Measurements from ENCODE around the gene KLK15. TPM values are rescaled to one million over a fixed set of nuclear protein-coding genes. Genes with fewer than 3 reads are reported as not detected.

KLK15 gene
- total RNA-seq, 4 donors from 2014 or later = not detected

DNA sequence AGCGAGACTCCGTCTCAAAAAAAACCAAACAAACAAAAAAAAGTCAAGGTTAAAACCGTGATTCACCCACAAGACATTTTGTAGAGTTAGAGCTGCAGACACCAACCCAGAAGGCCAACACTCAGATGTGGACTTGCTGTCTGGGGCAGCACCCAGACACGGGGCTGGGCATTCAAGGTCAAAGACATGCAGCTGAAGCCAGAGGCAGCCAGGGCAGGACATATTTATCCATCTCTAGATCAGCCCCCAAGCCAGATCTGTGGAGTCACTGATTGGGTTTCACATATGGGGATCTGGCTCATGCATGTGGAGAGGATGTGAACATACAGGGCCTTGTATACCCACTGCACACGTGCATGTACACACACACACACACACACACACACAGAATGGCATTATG, 3.6 kb downstream of the KLK15 start:
- Histone ChIP-seq H3K36me3 (no peaks in the 10 kb centered on the region), H3K4me3 (no peak overlapping the region), H3K27me3 (peaks cover 89% of the 10 kb centered on the region), H3K9me3 (no peaks in the 10 kb centered on the region), H3K27ac (no peak overlapping the region), H3K4me1 (no peaks in the 10 kb centered on the region)
- ATAC-seq = no peak
- 63% methylated on average over 3 of the region's 5 CpGs; no CpG with 5 or more reads in 1 of the 2 donors for WGBS, 2 donors (ENCODE audit: low coverage in 1 of 2)
- TF ChIP-seq POLR2AphosphoS5 (IDR thresholded peaks at IDR 0.05) (no peak), POLR2A (IDR thresholded peaks at IDR 0.05) (no peak), EP300 (IDR thresholded peaks at IDR 0.05) (no peak)
- TF ChIP-seq, protein P1, sequence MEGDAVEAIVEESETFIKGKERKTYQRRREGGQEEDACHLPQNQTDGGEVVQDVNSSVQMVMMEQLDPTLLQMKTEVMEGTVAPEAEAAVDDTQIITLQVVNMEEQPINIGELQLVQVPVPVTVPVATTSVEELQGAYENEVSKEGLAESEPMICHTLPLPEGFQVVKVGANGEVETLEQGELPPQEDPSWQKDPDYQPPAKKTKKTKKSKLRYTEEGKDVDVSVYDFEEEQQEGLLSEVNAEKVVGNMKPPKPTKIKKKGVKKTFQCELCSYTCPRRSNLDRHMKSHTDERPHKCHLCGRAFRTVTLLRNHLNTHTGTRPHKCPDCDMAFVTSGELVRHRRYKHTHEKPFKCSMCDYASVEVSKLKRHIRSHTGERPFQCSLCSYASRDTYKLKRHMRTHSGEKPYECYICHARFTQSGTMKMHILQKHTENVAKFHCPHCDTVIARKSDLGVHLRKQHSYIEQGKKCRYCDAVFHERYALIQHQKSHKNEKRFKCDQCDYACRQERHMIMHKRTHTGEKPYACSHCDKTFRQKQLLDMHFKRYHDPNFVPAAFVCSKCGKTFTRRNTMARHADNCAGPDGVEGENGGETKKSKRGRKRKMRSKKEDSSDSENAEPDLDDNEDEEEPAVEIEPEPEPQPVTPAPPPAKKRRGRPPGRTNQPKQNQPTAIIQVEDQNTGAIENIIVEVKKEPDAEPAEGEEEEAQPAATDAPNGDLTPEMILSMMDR (IDR thresholded peaks at IDR 0.05) = no peak

- H3K36me3 ChIP-seq = no peaks in the 10 kb centered on the region
- no peak for TF ChIP-seq POLR2AphosphoS5 (IDR thresholded peaks at IDR 0.05)
- no peak for TF ChIP-seq EP300 (IDR thresholded peaks at IDR 0.05)
- TF ChIP-seq, protein P1 (IDR thresholded peaks at IDR 0.05) = no peak
- TF ChIP-seq POLR2A (IDR thresholded peaks at IDR 0.05) = no peak
- WGBS, 2 donors (ENCODE audit: low coverage in 1 of 2) = 60 to 75% methylated on average over 2 to 6 of the region's 14 CpGs
- H3K4me1 ChIP-seq = no peaks in the 10 kb centered on the region
- no peaks in the 10 kb centered on the region for H3K9me3 ChIP-seq
- H3K4me3 ChIP-seq = no peak overlapping the region
- no peak overlapping the region for H3K27ac ChIP-seq
- peaks cover 89% of the 10 kb centered on the region for H3K27me3 ChIP-seq
- no peak for ATAC-seq
Measured at GRCh38 chr19:50827476-50827875, 5.9 kb downstream of the KLK15 start.

- H3K4me1 ChIP-seq = no peaks in the 10 kb centered on the region
- H3K4me3 ChIP-seq = no peak overlapping the region
- TF ChIP-seq, protein P1 (IDR thresholded peaks at IDR 0.05) = no peak
- TF ChIP-seq POLR2AphosphoS5 (IDR thresholded peaks at IDR 0.05) (no peak), POLR2A (IDR thresholded peaks at IDR 0.05) (no peak), EP300 (IDR thresholded peaks at IDR 0.05) (no peak)
- no peaks in the 10 kb centered on the region for H3K9me3 ChIP-seq
- WGBS, 2 donors (ENCODE audit: low coverage in 1 of 2) = 79 to 84% methylated on average over 9 to 24 of the region's 43 CpGs
- H3K27ac ChIP-seq = no peak overlapping the region
- ATAC-seq = no peak
- no peaks in the 10 kb centered on the region for H3K36me3 ChIP-seq
- H3K27me3 ChIP-seq = peaks cover 90% of the 10 kb centered on the region
Measured at GRCh38 chr19:50826492-50827240, 6.7 kb downstream of the KLK15 start.

DNA sequence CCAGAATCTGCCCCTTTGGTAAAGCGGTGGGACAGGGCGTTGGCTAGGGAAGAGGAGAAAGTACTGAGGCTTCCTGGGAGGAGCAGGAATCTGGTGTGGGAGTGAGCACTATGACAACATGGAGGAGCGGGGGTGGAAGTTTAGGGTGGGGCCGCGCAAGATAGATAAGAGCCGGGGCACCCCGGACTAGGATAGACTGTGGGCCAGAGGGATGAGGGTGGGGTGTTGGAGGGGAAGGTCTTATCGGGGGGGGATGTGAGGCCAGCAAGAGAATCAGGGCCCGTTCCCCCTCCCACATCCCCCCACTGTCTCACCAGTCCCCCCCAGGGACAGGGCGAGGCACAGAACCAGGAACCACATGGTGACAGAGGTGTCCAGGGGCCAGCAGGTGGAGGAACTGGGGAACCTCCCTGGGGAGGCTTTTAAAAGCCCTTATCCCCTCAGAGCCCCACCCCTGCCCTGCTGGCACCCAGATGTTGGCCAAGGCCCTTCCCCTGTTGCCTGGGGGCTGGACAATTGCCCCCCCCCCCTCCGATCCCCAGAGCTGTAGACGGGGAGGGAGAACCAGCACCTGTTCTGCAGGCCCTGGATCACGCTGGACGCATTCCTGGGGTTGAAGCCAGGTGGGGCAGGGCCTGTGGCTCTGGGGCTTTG, 9.9 kb downstream of the KLK15 start, which contains the start of gene KLK1:
Gene KLK1, minus strand, starts transcription at position 399 of the 654 bp plus-strand sequence. Its CDS starts 39 bp downstream, at position 360.
- Histone ChIP-seq H3K4me3 (no peak within 1 kb of the TSS), H3K9me3 (no peaks in the 10 kb centered on the region), H3K4me1 (peaks cover 0 to 10% (median 0%) of the 10 kb centered on the region in 3 donors), H3K27me3 (peaks cover 92% of the 10 kb centered on the region), H3K27ac (no peak within 1 kb of the TSS), H3K36me3 (no peaks in the 10 kb centered on the region)
- ATAC-seq = no peak
- WGBS, 2 donors (ENCODE audit: low coverage in 1 of 2) = 28 to 44% methylated on average over 9 of the region's 14 CpGs
- TF ChIP-seq EP300 (IDR thresholded peaks at IDR 0.05) (no peak), POLR2A (IDR thresholded peaks at IDR 0.05) (no peak), POLR2AphosphoS5 (IDR thresholded peaks at IDR 0.05) (no peak)
- TF ChIP-seq, protein P1 (IDR thresholded peaks at IDR 0.05) = no peak

All from gastroesophageal sphincter (tissue), 4 donors.